ENCODE data around the gene IL1F10.

IL1F10 gene

DNA sequence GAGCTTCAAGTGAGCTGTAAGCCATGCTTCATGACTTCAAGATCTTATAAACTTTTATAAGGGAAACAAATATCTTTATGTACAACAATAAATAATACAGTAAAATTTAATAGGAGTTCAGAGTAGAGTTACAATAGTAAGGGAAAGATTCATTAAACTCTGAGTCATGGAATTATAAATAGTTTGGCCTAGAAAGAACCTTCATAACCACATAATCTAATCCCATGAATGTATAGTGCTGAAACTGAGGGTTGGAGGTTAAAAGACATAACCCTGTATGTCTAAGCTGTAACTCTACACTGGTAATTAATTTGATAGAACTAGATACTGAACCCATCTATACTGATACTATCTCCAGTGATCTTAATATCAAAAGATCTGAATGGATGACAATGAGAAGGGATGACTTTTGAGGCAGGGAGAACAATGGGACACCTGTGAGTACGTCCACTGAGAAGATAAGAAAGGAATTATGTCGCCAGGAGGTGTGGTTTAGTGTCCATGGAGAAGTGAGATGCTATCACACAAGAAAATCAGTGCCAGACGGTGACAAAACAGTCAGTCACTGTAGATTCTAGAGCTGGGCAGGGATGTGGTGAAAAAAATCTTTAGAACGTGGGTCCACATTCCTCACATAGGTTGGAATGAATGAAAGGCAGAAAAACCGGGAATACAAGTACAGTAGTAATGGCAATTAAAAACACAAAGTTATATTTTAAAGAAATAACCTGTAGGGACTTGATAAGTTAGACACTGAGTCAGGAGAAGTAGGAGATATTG, 1.1 kb downstream of the IL1F10 start:
- TF ChIP-seq, protein P1, sequence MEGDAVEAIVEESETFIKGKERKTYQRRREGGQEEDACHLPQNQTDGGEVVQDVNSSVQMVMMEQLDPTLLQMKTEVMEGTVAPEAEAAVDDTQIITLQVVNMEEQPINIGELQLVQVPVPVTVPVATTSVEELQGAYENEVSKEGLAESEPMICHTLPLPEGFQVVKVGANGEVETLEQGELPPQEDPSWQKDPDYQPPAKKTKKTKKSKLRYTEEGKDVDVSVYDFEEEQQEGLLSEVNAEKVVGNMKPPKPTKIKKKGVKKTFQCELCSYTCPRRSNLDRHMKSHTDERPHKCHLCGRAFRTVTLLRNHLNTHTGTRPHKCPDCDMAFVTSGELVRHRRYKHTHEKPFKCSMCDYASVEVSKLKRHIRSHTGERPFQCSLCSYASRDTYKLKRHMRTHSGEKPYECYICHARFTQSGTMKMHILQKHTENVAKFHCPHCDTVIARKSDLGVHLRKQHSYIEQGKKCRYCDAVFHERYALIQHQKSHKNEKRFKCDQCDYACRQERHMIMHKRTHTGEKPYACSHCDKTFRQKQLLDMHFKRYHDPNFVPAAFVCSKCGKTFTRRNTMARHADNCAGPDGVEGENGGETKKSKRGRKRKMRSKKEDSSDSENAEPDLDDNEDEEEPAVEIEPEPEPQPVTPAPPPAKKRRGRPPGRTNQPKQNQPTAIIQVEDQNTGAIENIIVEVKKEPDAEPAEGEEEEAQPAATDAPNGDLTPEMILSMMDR (IDR thresholded peaks at IDR 0.05; ENCODE audit: control extremely low read depth, extremely low read depth, low read depth, missing control alignments) = no peak
- DNase-seq (ENCODE audit: extremely low spot score) = no peak
- POLR2A ChIA-PET = interaction anchor here (0.7 kb wide), 1 partner anchor 9 kb away, joined by 4 read pairs; no protein-coding TSS in a partner anchor
- CTCF ChIA-PET = interaction anchor here (1.1 to 1.6 kb wide), 3 partner anchors 11 to 127 kb away, joined by 3 to 5 read pairs (median 5); no protein-coding TSS in a partner anchor

DNA sequence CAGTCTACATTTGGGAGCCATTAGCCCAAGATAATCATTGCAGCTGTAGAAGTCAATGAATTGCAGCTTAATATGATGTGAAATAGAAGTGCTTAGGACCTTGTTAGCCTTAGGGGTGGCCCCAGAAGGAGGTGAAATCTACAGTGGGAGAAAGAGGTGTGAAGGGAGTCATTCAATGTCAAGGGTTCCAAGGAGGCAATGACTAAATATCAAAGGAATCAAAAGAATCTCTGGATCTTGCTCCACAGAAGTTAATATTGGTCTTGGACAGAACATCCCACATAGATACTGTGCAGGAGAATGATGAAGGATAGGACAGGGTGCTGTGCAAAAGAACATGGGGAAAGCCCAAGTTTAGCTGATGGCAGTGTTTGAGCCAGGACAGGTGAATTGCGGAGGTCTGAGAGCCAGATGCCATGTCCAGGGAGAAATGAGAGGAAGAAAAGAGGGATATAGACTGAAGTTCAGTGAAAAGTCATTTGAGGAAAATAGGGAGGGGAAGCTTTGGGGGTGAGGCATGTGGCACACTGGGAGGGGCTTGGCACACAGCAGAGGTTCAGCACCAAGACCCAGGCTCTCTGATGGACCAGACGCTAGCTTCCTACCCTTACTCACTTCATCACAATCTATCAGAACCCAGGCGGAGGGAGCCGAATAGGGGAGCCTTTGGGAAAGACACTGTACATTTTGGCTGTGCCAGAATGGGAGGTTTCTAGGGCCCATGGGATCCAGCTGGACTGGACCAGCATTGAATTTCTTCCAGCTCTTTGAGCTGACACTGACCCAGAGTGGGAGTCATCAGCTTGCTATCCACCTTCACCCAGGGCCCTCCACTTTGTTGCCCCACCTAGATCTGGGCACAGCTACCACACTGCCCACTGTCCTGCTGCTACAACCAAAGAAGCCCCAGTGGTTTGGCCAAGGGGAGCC, 2.2 kb downstream of the IL1F10 start:
- no peak for DNase-seq (ENCODE audit: extremely low spot score)
- TF ChIP-seq, protein P1 (IDR thresholded peaks at IDR 0.05; ENCODE audit: control extremely low read depth, extremely low read depth, low read depth, missing control alignments) = no peak
- CTCF ChIA-PET = interaction anchor here (1.1 to 1.6 kb wide), 2 partner anchors 10 to 66 kb away, joined by 3 to 5 read pairs; no protein-coding TSS in a partner anchor
- POLR2A ChIA-PET = no interaction called here

DNA sequence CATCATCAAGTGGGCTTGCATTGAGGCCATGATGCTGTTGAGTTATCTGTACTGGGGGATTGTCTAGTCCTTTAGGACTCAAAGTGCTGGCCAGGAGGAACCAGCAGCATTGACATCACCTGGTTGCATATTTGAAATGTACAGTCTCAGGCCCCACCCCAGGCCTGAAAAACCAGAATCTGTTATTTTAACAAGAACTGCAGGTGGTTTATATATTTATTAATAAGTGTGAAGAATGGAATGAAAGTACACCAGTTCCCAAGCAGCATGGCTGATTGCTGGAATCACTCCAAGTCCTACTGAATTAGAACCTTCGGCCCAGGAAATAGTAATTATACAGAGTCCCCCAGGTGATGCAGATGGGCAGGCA, 2.8 kb downstream of the IL1F10 start:
- TF ChIP-seq, protein P1 (IDR thresholded peaks at IDR 0.05; ENCODE audit: control extremely low read depth, extremely low read depth, low read depth, missing control alignments) = no peak
- POLR2A ChIA-PET = no interaction called here
- no peak for DNase-seq (ENCODE audit: extremely low spot score)
- CTCF ChIA-PET = interaction anchor here (1.1 to 1.6 kb wide), 2 partner anchors 10 to 66 kb away, joined by 3 to 5 read pairs; no protein-coding TSS in a partner anchor

DNA sequence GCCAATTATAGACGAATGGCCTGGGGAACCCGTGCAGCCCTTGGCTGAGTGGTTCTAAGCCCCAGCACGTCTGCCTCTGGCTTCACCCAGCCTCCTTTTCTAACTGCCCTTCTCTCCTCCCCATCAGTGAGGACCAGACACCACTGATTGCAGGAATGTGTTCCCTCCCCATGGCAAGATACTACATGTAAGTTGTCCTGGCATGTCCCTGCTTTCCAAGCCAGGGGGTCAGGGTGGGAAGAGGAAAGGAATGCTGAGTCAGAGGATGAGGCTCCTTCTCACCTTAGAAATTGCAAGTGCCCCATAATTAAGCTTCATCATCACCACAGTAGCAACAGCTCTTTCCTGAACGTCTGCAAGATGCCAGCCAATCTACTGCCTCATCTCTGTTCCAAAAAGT, 4.8 kb downstream of the IL1F10 start:
- ChIA-PET CTCF (interaction anchor here (0.7 to 1.5 kb wide), 2 partner anchors 28 to 176 kb away, joined by 3 to 5 read pairs; no protein-coding TSS in a partner anchor), POLR2A (no interaction called here)
- DNase-seq (ENCODE audit: extremely low spot score) = no peak
- TF ChIP-seq, protein P1 (IDR thresholded peaks at IDR 0.05; ENCODE audit: control extremely low read depth, extremely low read depth, low read depth, missing control alignments) = no peak

DNA sequence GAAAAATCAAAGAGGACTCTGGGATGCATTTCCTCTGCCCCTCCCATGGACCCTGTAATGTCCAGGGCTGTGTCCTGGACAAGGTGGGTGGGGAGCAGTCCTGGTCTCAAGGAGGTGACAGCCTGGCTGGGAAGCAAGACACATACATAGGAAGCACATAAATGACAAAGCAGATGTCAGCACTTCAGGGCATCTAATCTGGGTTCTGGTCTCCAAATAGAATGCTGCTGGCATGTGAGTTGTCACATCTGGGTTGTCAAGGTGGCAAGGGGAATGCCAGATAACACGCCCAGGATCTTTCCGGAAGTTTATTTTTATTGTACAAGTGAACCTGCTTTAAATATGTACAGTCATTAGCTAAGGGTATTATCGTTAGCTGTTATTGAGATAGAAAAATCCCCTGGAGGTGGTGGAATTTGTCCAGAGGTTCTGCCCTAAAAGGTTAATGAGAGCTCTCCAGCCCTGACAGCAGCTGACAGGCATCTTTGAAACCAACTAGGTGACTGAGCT, 5.6 kb downstream of the IL1F10 start:
- CTCF ChIA-PET = interaction anchor here (0.7 to 1.5 kb wide), 2 partner anchors 29 to 176 kb away, joined by 3 to 5 read pairs; no protein-coding TSS in a partner anchor
- no peak for DNase-seq (ENCODE audit: extremely low spot score)
- TF ChIP-seq, protein P1 (IDR thresholded peaks at IDR 0.05; ENCODE audit: control extremely low read depth, extremely low read depth, low read depth, missing control alignments) = no peak
- POLR2A ChIA-PET = no interaction called here

DNA sequence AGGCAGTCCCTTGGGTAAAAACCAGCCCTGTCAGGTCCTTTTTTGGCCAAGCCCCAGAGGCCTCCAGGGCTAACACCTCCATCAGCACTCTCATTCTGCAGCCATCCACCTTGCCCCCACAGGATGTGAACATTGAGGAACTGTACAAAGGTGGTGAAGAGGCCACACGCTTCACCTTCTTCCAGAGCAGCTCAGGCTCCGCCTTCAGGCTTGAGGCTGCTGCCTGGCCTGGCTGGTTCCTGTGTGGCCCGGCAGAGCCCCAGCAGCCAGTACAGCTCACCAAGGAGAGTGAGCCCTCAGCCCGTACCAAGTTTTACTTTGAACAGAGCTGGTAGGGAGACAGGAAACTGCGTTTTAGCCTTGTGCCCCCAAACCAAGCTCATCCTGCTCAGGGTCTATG, 7.3 kb downstream of the IL1F10 start:
- no peak for DNase-seq (ENCODE audit: extremely low spot score)
- TF ChIP-seq, protein P1 (IDR thresholded peaks at IDR 0.05; ENCODE audit: control extremely low read depth, extremely low read depth, low read depth, missing control alignments) = no peak
- ChIA-PET CTCF (interaction anchor here (0.7 to 1.1 kb wide), 3 partner anchors 10 to 62 kb away, joined by 3 to 4 read pairs (median 4); partner anchors contain the start of gene IL36RN), POLR2A (no interaction called here)

Data from GM10248 (cell line).